H9 (cell line): ENCODE results near the gene LLCFC1. TPM values are rescaled to one million over a fixed set of nuclear protein-coding genes. Genes with fewer than 3 reads are reported as not detected.

ENCODE experiments used
- DNase-seq: peaks from one replicate; pipeline ENCODE4 v3.0.0-alpha.2; 2017
- H2AFZ ChIP-seq: one replicate; pipeline ENCODE4 v1.6.1; 2013; ENCODE audit warnings: mild to moderate bottlenecking, low read length, control low read depth, moderate library complexity
- H2AK5ac ChIP-seq: 2 replicates; pipeline ENCODE4 v1.6.1; 2013; ENCODE audit warnings: low read length, control low read depth, mixed read lengths; ENCODE audit not compliant: insufficient read length
- H2BK120ac ChIP-seq: one replicate; pipeline ENCODE4 v1.6.1; 2013; ENCODE audit warnings: low read depth, mild to moderate bottlenecking, low read length, control low read depth, inconsistent platforms; ENCODE audit not compliant: poor library complexity, severe bottlenecking
- H2BK12ac ChIP-seq: 2 replicates; pipeline ENCODE4 v1.6.1; 2013; ENCODE audit warnings: low read length, control low read depth, mixed read lengths, low read depth; ENCODE audit not compliant: insufficient read length
- H2BK15ac ChIP-seq: 2 replicates; pipeline ENCODE4 v1.6.1; 2013; ENCODE audit warnings: low read depth, low read length, control low read depth
- H2BK20ac ChIP-seq: one replicate; pipeline ENCODE4 v1.6.1; 2013; ENCODE audit warnings: low read depth, mild to moderate bottlenecking, low read length, control low read depth, inconsistent platforms; ENCODE audit not compliant: poor library complexity, severe bottlenecking
- H2BK5ac ChIP-seq: 2 replicates; pipeline ENCODE4 v1.6.1; 2013; ENCODE audit warnings: low read length, control low read depth, mixed read lengths; ENCODE audit not compliant: insufficient read length
- H3K14ac ChIP-seq: 2 replicates; pipeline ENCODE4 v1.6.1; 2013; ENCODE audit warnings: low read length, control low read depth; ENCODE audit not compliant: insufficient read depth
- H3K18ac ChIP-seq: 2 replicates; pipeline ENCODE4 v1.6.1; 2013; ENCODE audit warnings: low read depth, mild to moderate bottlenecking, mixed read lengths, low read length, control low read depth; ENCODE audit not compliant: insufficient read length
- H3K23ac ChIP-seq: 2 replicates; pipeline ENCODE4 v1.6.1; 2013; ENCODE audit warnings: low read length, control low read depth, mixed read lengths, low read depth; ENCODE audit not compliant: insufficient read length
- H3K23me2 ChIP-seq: 2 replicates; pipeline ENCODE4 v1.6.1; 2013; ENCODE audit warnings: low read depth, mild to moderate bottlenecking, mixed read lengths, low read length, control low read depth; ENCODE audit not compliant: insufficient read length, poor library complexity, severe bottlenecking
- H3K27ac ChIP-seq: 2 replicates; pipeline ENCODE4 v1.5.1; 2013; ENCODE audit warnings: low read length, control low read depth, mixed read lengths, low read depth; ENCODE audit not compliant: insufficient read length
- H3K27me3 ChIP-seq: 2 replicates; pipeline ENCODE4 v1.6.1; 2013; ENCODE audit warnings: low read length, control low read depth, inconsistent platforms; ENCODE audit not compliant: insufficient read depth
- H3K4ac ChIP-seq: 2 replicates; pipeline ENCODE4 v1.6.1; 2013; ENCODE audit warnings: low read depth, mild to moderate bottlenecking, control low read depth, inconsistent platforms, low read length, moderate library complexity
- H3K4me1 ChIP-seq: 2 replicates; pipeline ENCODE4 v1.6.1; 2013; ENCODE audit warnings: low read length, control low read depth, inconsistent platforms; ENCODE audit not compliant: insufficient read depth
- H3K4me2 ChIP-seq: 2 replicates; pipeline ENCODE4 v1.6.1; 2013; ENCODE audit warnings: low read length, control low read depth, mixed read lengths; ENCODE audit not compliant: insufficient read length, insufficient read depth
- H3K56ac ChIP-seq: 2 replicates; pipeline ENCODE4 v1.6.1; 2013; ENCODE audit warnings: low read depth, mild to moderate bottlenecking, mixed read lengths, low read length, control low read depth; ENCODE audit not compliant: insufficient read length
- H3K79me1 ChIP-seq: 2 replicates; pipeline ENCODE4 v1.6.1; 2013; ENCODE audit warnings: low read depth, mild to moderate bottlenecking, moderate library complexity, low read length, control low read depth, inconsistent platforms; ENCODE audit not compliant: insufficient read depth, poor library complexity, severe bottlenecking
- H3K79me2 ChIP-seq: 2 replicates; pipeline ENCODE4 v1.6.1; 2013; ENCODE audit warnings: low read length, control low read depth, inconsistent platforms; ENCODE audit not compliant: insufficient read depth
- H3K9ac ChIP-seq: 2 replicates; pipeline ENCODE4 v1.6.1; 2013; ENCODE audit warnings: low read length, control low read depth, mixed read lengths; ENCODE audit not compliant: insufficient read length; ENCODE audit errors: extremely low read depth
- H3K9me3 ChIP-seq: one replicate; pipeline ENCODE4 v1.6.1; 2013; ENCODE audit warnings: low read depth, low read length, inconsistent platforms; ENCODE audit not compliant: control insufficient read depth
- H3T11ph ChIP-seq: one replicate; pipeline ENCODE4 v1.6.1; 2013; ENCODE audit warnings: mild to moderate bottlenecking, low read length, control low read depth, inconsistent platforms
- H4K20me1 ChIP-seq: one replicate; pipeline ENCODE4 v1.6.1; 2013; ENCODE audit not compliant: control insufficient read depth, insufficient read length, insufficient read depth
- H4K5ac ChIP-seq: 2 replicates; pipeline ENCODE4 v1.6.1; 2013; ENCODE audit warnings: low read depth, mild to moderate bottlenecking, mixed read lengths, low read length, control low read depth; ENCODE audit not compliant: insufficient read length
- H4K8ac ChIP-seq: replicated peaks from 2 replicates; pipeline ENCODE4 v1.6.1; 2013; ENCODE audit warnings: low read length, control low read depth, mixed read lengths, low read depth; ENCODE audit not compliant: insufficient read length
- H4K91ac ChIP-seq: 2 replicates; pipeline ENCODE4 v1.6.1; 2013; ENCODE audit warnings: low read depth, mild to moderate bottlenecking, moderate library complexity, mixed read lengths, low read length, control low read depth; ENCODE audit not compliant: insufficient read length
- H3K27ac Mint-ChIP-seq, 3 experiments: 2 replicates in 2 of 3; 3 replicates in 1 of 3; pipeline ENCODE4 v1.8.0; 2020 to 2021; ENCODE audit warnings: mixed read lengths in 3 of 3, mild to moderate bottlenecking in 1 of 3, moderate library complexity in 1 of 3
- H3K27me3 Mint-ChIP-seq: 2 replicates; pipeline ENCODE4 v1.8.0; 2021; ENCODE audit warnings: low read depth, mild to moderate bottlenecking, moderate library complexity, mixed read lengths
- H3K36me3 Mint-ChIP-seq, 3 experiments: 2 replicates in 2 of 3; 3 replicates in 1 of 3; pipeline ENCODE4 v1.8.0; 2020 to 2021; ENCODE audit warnings: low read depth in 3 of 3, mixed read lengths in 3 of 3; ENCODE audit not compliant: insufficient read depth in 1 of 3
- H3K4me1 Mint-ChIP-seq, 2 experiments: 2 replicates each; pipeline ENCODE4 v1.8.0; 2020; ENCODE audit warnings: mixed read lengths in 2 of 2
- H3K4me3 Mint-ChIP-seq, 2 experiments: 2 replicates in 1 of 2; 3 replicates in 1 of 2; pipeline ENCODE4 v1.8.0; 2020 to 2021; ENCODE audit warnings: mild to moderate bottlenecking in 2 of 2, mixed read lengths in 2 of 2, moderate library complexity in 1 of 2
- H3K9me3 Mint-ChIP-seq, 2 experiments: 2 replicates in 1 of 2; 3 replicates in 1 of 2; pipeline ENCODE4 v1.8.0; 2020; ENCODE audit warnings: mild to moderate bottlenecking in 2 of 2, mixed read lengths in 2 of 2, moderate library complexity in 1 of 2
- WGBS: extraction: QIAGEN DNeasy Blood & Tissue Kit; methylation state at CpG from one replicate; pipeline ENCODE4 v1.1.7; 2013; ENCODE audit warnings: missing lambda C conversion rate, low lambda C conversion rate, mixed read lengths; ENCODE audit not compliant: insufficient read length; ENCODE audit errors: extremely low coverage; 5-methylcytosine and 5-hydroxymethylcytosine counted together
- total RNA-seq: library from RNA; stranded (reverse); gene quantifications from 2 replicates; pipeline ENCODE4 v1.2.1, GENCODE V29; 2021
- TF ChIP-seq, protein P1 (sequence below): fragments of 200-600 bp; sonication (generic); conservative IDR thresholded peaks from 3 replicates; pipeline ENCODE4 v1.8.0; 2021; ENCODE audit warnings: antibody characterized with exemption, mild to moderate bottlenecking

The LLCFC1 gene
- total RNA-seq, 1 experiment from 2014 or later, result not detected

DNA sequence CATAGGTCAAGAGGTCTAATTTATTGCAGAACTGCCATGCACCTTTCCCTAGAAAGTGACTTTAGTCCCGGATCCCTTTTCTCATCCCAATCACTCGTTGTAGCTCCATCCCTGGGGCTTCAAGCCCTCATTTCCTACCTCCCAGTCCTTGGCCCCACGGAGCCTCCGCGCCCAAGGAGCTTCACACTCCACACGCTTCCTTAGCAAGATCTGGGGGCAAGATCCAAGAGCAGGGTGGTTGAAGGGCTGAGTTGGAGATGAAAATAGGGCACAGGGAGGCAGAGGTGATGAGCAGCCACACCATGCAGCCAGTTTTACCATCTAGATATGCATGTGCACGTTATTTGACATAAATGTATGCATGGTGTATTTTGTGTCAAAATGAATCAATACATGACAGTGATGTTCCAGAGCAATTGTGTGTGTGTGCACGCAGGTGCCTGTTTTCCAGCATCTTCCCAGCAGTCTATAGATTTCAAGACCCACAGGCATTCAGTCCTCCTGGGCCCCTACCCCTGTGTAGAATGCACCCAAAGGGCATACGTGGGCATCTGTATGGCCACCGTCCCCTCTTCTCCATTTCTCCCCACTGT is 47.7 kb upstream of the LLCFC1 start:
- Histone ChIP-seq H2BK120ac (no peak overlapping the region), H3K56ac (no peak overlapping the region), H3K4me2 (no peak overlapping the region), H4K8ac (no peak overlapping the region), H2BK15ac (no peak overlapping the region), H2AFZ (no peak overlapping the region), H3K23me2 (peaks cover 3% of the 10 kb centered on the region), H3T11ph (no peak overlapping the region), H3K9me3 (no peaks in the 10 kb centered on the region), H3K79me1 (no peaks in the 10 kb centered on the region), H3K9ac (no peak overlapping the region), H3K14ac (no peak overlapping the region), H4K91ac (no peak overlapping the region), H2AK5ac (no peak overlapping the region), H3K18ac (no peak overlapping the region), H3K23ac (no peak overlapping the region), H4K20me1 (peaks cover 2% of the 10 kb centered on the region), H3K4me1 (no peaks in the 10 kb centered on the region), H4K5ac (no peak overlapping the region), H3K79me2 (no peaks in the 10 kb centered on the region; the same call in 1 of the 2 replicates), H3K27ac (no peak overlapping the region), H3K27me3 (no peaks in the 10 kb centered on the region), H2BK20ac (no peak overlapping the region), H2BK12ac (no peak overlapping the region), H3K4ac (no peak overlapping the region), H2BK5ac (no peak overlapping the region)
- Mint-ChIP-seq H3K4me3 (no peak overlapping the region), H3K36me3 (peaks cover 0 to 2% (median 0%) of the 10 kb centered on the region in 3 experiments; a peak in 2 of 7 replicates), H3K9me3 (peaks cover 3 to 8% of the 10 kb centered on the region in 2 experiments; a peak in 3 of 5 replicates), H3K27ac (no peak overlapping the region), H3K4me1 (peaks cover 0 to 4% of the 10 kb centered on the region in 2 experiments; a peak in 2 of 4 replicates), H3K27me3 (peaks cover 6% of the 10 kb centered on the region)
- TF ChIP-seq, protein P1, sequence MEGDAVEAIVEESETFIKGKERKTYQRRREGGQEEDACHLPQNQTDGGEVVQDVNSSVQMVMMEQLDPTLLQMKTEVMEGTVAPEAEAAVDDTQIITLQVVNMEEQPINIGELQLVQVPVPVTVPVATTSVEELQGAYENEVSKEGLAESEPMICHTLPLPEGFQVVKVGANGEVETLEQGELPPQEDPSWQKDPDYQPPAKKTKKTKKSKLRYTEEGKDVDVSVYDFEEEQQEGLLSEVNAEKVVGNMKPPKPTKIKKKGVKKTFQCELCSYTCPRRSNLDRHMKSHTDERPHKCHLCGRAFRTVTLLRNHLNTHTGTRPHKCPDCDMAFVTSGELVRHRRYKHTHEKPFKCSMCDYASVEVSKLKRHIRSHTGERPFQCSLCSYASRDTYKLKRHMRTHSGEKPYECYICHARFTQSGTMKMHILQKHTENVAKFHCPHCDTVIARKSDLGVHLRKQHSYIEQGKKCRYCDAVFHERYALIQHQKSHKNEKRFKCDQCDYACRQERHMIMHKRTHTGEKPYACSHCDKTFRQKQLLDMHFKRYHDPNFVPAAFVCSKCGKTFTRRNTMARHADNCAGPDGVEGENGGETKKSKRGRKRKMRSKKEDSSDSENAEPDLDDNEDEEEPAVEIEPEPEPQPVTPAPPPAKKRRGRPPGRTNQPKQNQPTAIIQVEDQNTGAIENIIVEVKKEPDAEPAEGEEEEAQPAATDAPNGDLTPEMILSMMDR, result no peak
- DNase-seq, result peak; percentile 12
- WGBS, result no CpG with 5 or more reads among the region's 10 CpGs
